NCI-H1105 (cell line): ENCODE data around the gene OTX2.

Experiments used
- DNase-seq: peaks from one replicate; lab custom pipeline; 2025; lab: John Stamatoyannopoulos, UW

The OTX2 gene

GRCh38 chr14:56796259-56796658 is 14.0 kb downstream of the OTX2 start:
- DNase-seq: no peak

GRCh38 chr14:56795284-56795622 is 15.0 kb downstream of the OTX2 start:
- DNase-seq: no peak

DNA sequence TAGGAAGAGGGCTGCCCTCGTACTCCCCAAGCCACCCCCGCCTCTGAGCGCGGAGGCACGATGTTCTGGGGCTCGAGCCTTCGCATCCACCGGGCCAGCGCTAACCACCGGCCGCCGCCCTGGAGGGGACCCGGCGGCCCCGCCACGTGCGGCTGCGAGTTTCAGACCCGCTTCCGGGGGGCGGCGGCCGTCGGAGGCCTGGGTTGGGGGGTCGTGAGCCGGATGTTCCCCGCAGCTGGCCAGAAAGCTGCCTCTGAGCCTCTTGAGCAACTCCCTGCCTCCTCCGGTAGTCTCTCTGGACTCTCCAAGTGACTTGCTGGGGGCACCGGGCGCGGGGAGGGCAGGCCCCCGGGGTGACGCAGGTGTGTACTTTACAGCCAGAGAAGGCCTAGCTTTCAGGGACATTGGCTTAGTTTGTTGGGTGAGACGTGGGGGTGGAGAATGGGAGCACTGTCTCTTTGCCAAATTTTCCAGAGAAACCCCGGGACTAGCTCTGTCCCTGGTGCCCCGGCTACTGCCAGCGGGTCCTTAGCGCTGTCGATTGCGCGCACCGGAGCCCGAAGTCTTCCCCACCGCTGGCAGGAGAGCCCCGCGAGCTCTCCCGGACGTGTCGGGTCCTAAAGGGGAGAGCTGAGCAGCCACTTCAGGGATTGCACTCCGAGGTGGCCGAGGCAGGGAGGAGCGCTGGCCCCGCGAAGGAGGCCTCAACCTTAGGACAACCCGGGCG is 15.6 kb downstream of the OTX2 start:
- no peak for DNase-seq

DNA sequence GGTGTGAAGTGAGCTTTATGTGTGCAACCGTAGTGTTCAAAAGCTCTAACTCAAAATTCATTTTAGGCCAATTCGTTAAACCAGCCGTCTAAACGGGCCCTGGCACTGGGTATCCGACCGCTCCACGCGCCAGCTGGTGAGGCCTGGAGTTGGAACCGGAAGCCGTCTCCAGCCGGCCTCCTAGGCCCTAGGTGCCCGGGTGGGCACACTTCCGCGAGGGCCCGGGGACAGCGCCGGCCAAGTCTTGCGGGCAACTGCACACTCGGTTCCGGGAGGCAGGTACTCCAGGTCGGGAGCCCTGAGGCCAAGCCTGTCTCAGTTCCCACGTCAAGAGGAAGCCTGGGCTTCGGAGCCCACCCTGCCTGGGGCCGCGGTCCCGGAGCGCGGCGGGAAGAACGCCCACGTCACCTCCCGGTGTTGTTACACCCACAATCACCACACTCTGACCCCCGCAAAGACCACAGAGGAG is 16.2 kb downstream of the OTX2 start:
- no peak for DNase-seq

DNA sequence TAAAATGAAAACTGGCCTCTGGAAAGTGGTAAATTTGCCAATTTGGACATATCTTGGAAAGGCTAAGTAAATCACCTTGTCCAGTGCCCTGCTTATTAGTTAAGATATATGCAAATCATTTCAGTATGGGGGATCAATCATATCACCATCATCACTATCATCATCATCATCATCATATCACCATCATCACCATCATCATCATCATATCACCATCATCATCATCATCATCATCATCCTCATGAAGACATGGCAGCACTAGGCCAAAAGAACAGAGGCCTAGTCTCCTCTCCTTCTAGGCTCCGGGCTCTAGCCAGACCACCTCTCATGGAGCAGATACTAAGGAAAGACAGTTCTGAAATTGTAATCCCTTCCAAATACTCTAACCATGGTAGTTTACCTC is 20.3 kb downstream of the OTX2 start:
- no peak for DNase-seq

GRCh38 chr14:56787530-56787929 is 22.7 kb downstream of the OTX2 start:
- DNase-seq: no peak

DNA sequence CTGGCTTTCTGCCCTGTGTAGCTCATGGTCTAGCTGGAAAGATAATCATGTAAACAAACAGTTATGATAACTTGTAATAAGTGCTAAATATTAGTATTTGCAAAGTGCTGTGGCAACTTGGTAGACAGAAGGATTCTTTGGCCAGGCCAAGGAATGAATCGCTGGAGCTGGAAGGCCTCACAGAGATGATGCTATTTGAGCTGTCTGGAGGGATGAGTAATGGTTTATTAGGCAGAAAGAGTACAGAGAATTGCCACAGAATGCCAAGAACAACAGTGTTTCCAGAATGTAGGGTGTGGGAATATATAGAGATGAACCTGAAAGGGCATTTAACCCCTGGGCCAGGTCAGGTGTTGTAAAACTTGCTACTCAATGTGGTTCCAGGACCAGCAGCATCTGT is 27.6 kb downstream of the OTX2 start:
- no peak for DNase-seq

DNA sequence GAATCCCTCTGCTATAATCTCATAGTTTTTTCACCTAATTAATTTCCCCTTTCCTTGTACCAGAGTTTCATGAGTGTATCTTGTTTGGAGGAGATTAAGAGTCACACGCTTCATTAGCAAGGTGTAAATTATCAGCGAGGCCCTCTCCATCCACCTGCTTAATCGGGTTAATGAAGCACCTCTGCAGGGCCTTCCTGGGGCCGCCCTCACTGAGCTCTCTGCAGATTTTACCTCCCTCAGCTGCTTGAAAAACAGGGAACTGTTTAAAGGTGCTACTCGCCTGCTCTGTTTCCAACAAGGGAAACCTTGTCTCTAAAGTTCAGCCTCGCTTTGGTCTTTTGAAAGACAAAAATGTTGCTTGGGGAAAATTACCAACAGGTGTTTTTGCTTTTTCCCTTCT is 35.8 kb downstream of the OTX2 start:
- no peak for DNase-seq

GRCh38 chr14:56770512-56770911 is 39.8 kb downstream of the OTX2 start:
- DNase-seq: no peak

DNA sequence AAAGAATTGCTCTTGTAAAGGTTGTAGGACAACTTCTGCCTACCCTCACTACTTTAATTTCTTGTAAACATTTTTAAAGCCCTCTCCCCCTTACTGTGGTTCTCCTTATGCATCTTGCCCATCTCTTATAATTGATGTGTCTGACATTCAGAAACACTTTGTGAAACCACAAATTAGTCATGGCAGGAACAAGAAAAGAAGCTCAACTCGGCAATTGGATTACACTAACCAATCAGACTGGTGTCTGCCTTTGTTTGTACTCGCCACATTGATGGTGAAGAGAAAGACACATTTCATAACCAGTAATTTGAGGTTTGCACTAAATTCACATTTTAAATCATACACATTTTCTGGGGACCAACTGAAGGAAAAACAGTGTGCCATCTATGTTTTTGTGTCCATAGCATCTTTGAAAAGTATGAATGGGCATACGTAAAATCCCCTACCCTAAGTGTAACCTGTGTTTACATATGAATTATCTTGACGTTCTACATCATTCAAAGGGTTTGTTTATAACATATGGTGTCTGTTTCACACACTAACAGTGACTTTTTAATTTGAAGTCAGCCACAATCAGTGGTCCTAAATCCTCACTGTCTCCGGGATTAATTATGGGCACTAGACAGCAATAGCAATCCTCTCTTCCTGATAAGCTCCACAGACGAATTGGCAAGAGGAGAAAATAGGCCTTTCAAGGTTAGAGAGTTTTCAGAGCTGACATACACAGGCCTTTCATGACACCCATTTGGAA is 49.9 kb downstream of the OTX2 start:
- no peak for DNase-seq

DNA sequence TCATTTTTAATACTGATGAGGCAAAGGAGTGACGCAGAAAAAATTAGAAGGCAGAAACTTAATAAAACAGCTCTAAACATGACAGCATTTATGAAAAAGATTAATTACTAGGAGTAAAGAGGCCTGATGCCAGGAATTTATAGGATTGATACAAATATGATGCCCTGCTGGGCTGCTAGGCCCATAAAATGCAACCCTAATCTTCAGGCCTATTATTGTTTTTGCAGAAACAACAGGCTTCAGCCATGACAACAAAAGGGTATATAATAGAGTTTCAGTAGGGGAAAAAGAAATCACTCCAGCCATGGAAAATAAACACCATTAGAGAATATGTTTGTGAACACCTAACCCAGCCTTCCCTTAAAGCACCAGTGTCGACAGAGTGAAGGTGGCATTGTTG is 50.6 kb downstream of the OTX2 start:
- DNase-seq: no peak

DNA sequence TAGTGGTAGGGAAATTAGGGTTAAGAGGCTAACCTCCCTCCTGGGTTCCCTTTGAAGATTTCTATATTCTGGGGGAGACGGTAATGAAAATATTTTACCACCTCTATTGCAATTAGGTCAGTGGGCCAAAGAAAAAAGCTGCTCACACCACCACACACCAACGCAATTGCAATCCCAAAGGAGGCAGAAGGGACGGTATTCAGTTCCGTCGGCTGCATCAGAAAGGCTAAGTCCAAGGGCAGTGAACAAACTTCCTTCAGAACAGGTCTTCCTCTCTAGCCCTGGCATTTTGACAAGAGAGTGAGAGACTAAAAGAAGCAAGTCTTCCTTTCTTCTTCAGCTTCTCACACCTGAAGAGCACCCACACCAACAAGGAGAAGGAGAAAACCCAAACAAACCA is 51.2 kb downstream of the OTX2 start:
- DNase-seq: no peak

- no peak for DNase-seq
Measured at GRCh38 chr14:56754921-56755320, 55.4 kb downstream of the OTX2 start.

DNA sequence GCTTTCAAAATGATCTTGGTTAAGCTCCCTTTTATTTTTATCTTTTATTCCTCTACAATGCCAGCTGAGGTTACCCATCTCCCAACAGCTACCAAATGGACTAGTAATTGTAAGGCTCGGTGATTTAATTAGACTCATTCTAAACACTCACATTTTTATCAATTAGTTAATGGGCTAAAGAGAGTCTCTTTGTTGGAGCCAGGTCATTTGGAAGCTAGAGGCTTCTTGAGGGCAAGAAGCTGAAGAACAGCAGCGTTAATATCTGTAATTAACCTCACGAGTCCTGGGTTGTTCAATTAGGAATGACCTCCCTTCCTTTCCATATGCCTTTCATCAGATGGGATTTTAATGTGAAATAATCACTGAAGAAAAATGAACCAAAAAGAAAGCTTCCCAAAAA is 56.9 kb downstream of the OTX2 start:
- no peak for DNase-seq

DNA sequence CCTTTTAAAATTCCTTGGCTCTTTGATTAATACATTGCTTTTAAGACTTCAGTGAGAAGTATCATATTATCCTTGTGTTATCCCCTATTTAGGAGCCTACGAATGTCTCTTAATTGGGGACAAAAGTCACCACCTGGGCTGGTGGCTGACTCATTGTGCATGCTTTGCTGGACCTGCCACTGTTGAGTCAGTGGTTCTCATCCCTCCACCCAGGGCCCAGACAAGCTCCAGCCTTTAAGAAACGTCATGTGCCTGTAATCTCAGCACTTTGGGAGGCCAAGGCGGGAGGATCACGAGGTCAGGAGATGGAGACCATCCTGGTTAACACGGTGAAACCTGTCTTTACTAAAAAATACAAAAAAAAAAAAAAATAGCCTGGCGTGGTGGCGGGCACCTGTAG is 57.9 kb downstream of the OTX2 start:
- no peak for DNase-seq

DNA sequence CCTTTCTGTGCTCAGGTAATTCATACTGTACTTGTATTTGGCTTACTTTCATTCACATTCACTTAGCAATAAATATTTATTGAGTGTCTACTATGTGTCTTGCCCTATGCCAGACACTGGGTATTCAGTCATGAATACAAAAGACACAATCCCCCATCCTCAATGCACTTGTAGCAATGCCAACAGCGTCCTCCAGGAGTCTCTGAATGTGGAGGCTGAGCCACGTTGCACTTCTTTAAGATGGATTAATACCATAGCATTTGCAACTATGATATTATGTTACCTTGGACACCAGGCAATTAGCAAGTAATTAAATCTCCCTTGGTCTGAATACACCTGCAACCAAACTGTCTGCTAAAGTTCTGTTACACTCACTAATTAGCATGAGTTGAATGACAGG is 58.8 kb downstream of the OTX2 start:
- DNase-seq: no peak
